Activated T-cell treated with anti-CD3 and anti-CD28 coated beads, Interleukin-2, amount 50 U/mL, for 48 hours (primary cell): ENCODE data around the gene C1QTNF1.
A peak's percentile ranks its signal among the peaks of the same experiment; 100 is the strongest.
"Not testable (repeated sequence)": the region's sequence is repeated elsewhere in the genome, so short reads cannot be mapped to it uniquely, and the experiment has no call there.

Source experiments
- DNase-seq, 2 experiments: peaks; one replicate each; pipeline ENCODE4 v3.0.0-alpha.2; 2020

C1QTNF1 gene

GRCh38 chr17:79062691-79063090 lies 38.7 kb downstream of the C1QTNF1 start:
- DNase-seq = no peak

- DNase-seq = no peak
Measured at GRCh38 chr17:79064026-79064425, 40.1 kb downstream of the C1QTNF1 start.

- DNase-seq = peak; percentile 73 to 74
Measured at GRCh38 chr17:79065105-79065670, 41.2 kb downstream of the C1QTNF1 start.

- DNase-seq = no peak
Measured at GRCh38 chr17:79066963-79067362, 43.0 kb downstream of the C1QTNF1 start.

- no peak for DNase-seq
Measured at GRCh38 chr17:79070266-79070880, 46.4 kb downstream of the C1QTNF1 start.

GRCh38 chr17:79071161-79071740 lies 47.3 kb downstream of the C1QTNF1 start:
- DNase-seq = no peak

- DNase-seq = no peak
Measured at GRCh38 chr17:79072544-79072943, 48.6 kb downstream of the C1QTNF1 start.

- no peak for DNase-seq
Measured at GRCh38 chr17:79073016-79073705, 49.2 kb downstream of the C1QTNF1 start.

- no peak for DNase-seq
Measured at GRCh38 chr17:79073706-79074088, 49.7 kb downstream of the C1QTNF1 start.

- not testable (repeated sequence) for DNase-seq
Measured at GRCh38 chr17:79074121-79074648, 50.2 kb downstream of the C1QTNF1 start.

GRCh38 chr17:79074649-79075445 lies 50.9 kb downstream of the C1QTNF1 start, which contains the start of gene ENGASE:
Gene ENGASE (plus strand): TSS chr17:79074824. CDS start chr17:79074945, 121 bp downstream.
- DNase-seq = peak; percentile 93 to 96

GRCh38 chr17:79075446-79075750 lies 51.4 kb downstream of the C1QTNF1 start:
- peak in 1 of 2 experiments; percentile 47 for DNase-seq

GRCh38 chr17:79075861-79076406 lies 52.0 kb downstream of the C1QTNF1 start:
- DNase-seq = no peak

- DNase-seq = no peak
Measured at GRCh38 chr17:79077587-79077986, 53.6 kb downstream of the C1QTNF1 start.

GRCh38 chr17:79078476-79079190 lies 54.7 kb downstream of the C1QTNF1 start:
- no peak for DNase-seq

GRCh38 chr17:79079421-79080200 lies 55.6 kb downstream of the C1QTNF1 start:
- no peak for DNase-seq

GRCh38 chr17:79080349-79080748 lies 56.4 kb downstream of the C1QTNF1 start:
- DNase-seq = no peak

- DNase-seq = no peak
Measured at GRCh38 chr17:79080761-79081290, 56.9 kb downstream of the C1QTNF1 start.

GRCh38 chr17:79081571-79082276 lies 57.8 kb downstream of the C1QTNF1 start:
- no peak for DNase-seq
